T-helper 1 cell treated with Interleukin-12 subunit alpha and Interleukin-12 subunit beta and Interleukin-4 antibody, amounts not matched to agents 30 μg/mL and 1 μg/mL, for 36 hours (primary cell): ENCODE data around the gene GRIA4.

Experiments used
- H3K27ac Mint-ChIP-seq: one replicate; pipeline ENCODE4 v1.8.0; 2021; ENCODE audit warnings: mild to moderate bottlenecking, mixed read lengths
- H3K27me3 Mint-ChIP-seq: one replicate; pipeline ENCODE4 v1.8.0; 2021; ENCODE audit warnings: low read depth, mixed read lengths
- H3K36me3 Mint-ChIP-seq: one replicate; pipeline ENCODE4 v1.8.0; 2021; ENCODE audit warnings: low read depth, mixed read lengths
- H3K4me1 Mint-ChIP-seq: one replicate; pipeline ENCODE4 v1.8.0; 2021; ENCODE audit warnings: low read depth, mixed read lengths
- H3K4me3 Mint-ChIP-seq: one replicate; pipeline ENCODE4 v1.8.0; 2021; ENCODE audit warnings: mild to moderate bottlenecking, moderate library complexity, mixed read lengths
- H3K9me3 Mint-ChIP-seq: one replicate; pipeline ENCODE4 v1.8.0; 2021; ENCODE audit warnings: mixed read lengths

GRIA4 gene

DNA sequence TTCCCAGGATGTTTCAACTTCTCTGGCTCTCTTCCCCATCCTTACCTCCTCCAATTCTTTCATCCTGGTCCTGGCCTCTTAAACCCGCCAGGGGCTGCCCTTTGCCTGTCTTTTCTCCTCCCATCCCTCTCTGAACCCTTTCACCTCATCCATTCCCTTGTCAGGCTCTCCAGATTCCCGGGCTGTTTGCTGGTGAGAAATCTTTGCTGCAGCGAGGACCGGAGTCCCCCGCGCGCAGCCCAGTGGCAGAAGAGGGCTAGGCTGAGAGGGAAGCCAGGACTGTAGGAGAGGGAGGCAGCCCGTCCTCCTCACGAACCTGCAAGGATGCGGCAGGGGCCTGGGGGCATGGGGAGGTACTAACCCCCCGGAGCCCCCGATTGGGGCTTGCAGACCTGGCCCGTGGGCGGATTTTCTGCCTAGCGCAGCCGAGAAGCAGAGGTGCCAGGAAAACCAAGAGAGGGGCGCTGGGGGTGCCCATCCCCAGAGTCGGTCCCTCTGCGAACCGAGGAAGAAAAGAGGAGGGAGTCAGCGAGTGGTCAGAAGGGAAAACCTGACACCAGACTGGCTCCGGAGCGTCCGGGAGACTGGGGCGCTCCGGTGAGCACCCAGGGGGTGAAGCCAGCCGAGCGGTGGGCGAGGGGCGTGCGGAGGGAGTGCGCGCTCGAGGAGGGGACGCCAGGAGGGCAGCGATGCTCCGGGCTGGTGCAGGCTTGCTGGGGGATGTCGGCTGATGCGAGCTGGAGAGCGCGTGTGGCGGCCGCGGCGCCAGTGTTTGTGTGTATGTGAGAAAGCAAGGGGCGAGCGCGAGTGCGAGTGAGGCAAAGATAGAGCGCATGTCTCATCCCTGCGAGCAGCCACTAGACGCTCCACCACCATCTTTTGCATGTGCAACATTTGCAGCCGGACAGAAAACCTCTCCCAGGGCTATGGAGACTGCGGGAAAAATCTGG, at the start of gene GRIA4:
Gene GRIA4 (plus strand): TSS at position 242 of the 950 bp plus-strand sequence. CDS start 925 bp downstream, outside the sequence.
- no peaks in the 10 kb centered on the region for H3K9me3 Mint-ChIP-seq
- no peak within 1 kb of the TSS for H3K4me3 Mint-ChIP-seq
- H3K27ac Mint-ChIP-seq, result no peak within 1 kb of the TSS
- peaks cover 52% of the 10 kb centered on the region for H3K27me3 Mint-ChIP-seq
- no peaks in the 10 kb centered on the region for H3K36me3 Mint-ChIP-seq
- H3K4me1 Mint-ChIP-seq, result peaks cover 3% of the 10 kb centered on the region

DNA sequence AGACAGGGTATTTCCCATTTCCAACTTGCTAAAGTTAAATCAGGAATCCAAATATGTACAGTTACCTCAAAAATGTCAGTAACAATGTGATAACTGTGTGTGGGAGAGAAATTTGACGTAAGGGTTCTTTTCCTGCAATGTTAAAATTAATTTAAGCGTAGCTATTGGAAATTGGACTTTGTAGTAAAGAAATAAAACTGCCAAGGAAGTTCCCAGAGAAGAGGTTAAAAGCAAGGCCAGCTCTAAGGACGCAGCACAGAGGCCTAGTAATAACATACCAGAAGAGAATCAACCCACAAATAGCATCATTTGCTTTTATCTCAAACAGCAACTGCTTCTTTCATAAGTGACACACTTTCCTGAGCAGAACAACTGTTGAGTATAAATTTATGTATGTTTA, 36.8 kb upstream of the GRIA4 start:
- Mint-ChIP-seq H3K4me3 (no peak overlapping the region), H3K9me3 (no peaks in the 10 kb centered on the region), H3K36me3 (no peaks in the 10 kb centered on the region), H3K27me3 (no peaks in the 10 kb centered on the region), H3K4me1 (no peaks in the 10 kb centered on the region), H3K27ac (no peak overlapping the region)

DNA sequence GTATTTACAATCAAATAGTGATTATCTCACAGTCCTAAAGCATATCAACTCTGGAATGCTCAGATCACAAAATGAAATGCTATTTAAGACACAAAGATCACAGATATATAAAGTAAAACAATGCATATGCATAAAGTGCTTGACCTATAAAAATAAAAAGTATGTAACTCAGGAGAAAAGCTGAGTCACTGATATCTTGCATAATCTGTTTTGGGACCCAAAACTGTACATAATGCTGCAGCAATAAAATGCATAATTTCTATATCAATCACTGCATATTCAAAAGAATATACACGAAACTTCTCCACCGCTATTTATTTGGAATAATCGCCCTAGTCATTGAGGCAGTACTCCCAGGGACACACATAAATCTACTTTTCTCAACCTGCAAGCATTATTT, 34.9 kb upstream of the GRIA4 start:
- Mint-ChIP-seq H3K4me3 (no peak overlapping the region), H3K27me3 (no peaks in the 10 kb centered on the region), H3K9me3 (no peaks in the 10 kb centered on the region), H3K36me3 (no peaks in the 10 kb centered on the region), H3K27ac (no peak overlapping the region), H3K4me1 (no peaks in the 10 kb centered on the region)

DNA sequence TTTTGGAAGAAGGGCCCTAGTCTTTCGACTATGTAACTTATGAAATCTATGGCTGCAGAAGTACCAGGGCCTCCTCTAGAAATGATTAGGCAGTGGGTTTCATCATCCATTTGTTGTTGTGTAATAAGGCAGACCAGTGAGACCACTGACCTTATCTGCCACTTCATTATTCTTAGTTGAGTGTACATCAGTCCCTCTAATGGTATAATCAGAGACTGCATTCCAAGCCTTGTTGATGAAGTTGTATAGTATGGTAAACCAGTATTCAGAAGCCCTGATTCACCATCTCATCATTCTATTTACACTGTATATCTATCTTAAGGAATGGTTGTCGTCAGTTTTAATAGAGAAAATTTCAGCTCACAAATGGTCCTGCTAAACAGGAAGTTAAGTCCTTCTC, 32.2 kb upstream of the GRIA4 start:
- Mint-ChIP-seq H3K4me3 (no peak overlapping the region), H3K4me1 (no peaks in the 10 kb centered on the region), H3K27me3 (no peaks in the 10 kb centered on the region), H3K9me3 (no peaks in the 10 kb centered on the region), H3K27ac (no peak overlapping the region), H3K36me3 (no peaks in the 10 kb centered on the region)

GRCh38 chr11:105579111-105579510, 30.8 kb upstream of the GRIA4 start:
- Mint-ChIP-seq H3K27me3 (no peaks in the 10 kb centered on the region), H3K4me3 (no peak overlapping the region), H3K36me3 (no peaks in the 10 kb centered on the region), H3K27ac (no peak overlapping the region), H3K9me3 (no peaks in the 10 kb centered on the region), H3K4me1 (no peaks in the 10 kb centered on the region)

DNA sequence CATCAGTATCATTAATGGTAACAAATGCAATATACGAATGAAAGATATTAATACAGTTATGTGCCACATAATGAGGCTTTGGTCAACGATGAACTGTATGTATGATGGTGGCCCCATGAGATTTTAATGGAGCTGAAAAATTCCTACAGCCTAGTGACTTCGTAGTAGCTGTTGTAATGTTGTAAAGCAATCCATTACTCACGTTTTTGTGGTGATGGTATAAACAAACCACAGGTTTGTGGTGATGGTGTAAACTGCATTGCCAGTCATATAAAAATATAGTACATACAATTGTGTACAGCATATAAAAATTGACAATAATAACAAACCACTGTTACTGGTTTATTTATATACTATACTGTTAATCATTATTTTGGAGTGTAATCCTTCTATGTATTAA, 27.4 kb upstream of the GRIA4 start:
- Mint-ChIP-seq H3K9me3 (no peaks in the 10 kb centered on the region), H3K36me3 (no peaks in the 10 kb centered on the region), H3K4me3 (no peak overlapping the region), H3K27ac (no peak overlapping the region), H3K27me3 (no peaks in the 10 kb centered on the region), H3K4me1 (no peaks in the 10 kb centered on the region)

DNA sequence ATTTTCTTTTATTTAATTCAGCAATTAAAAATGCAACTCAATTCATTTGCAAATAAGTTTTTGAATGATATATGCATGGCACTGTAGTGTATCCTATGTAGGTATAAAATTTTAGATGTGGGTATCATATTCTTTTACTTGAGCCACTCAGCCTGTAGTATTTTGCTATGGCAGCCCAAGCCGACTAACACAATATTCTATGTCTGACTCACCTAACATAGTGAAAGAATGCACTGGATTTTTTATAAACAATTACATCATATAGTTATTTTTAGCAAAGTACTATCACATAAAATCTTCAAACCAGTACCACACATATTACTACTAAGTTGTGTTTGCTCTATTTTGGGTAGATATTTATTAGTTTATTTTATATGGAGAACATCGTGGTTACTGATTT, 21.9 kb upstream of the GRIA4 start:
- Mint-ChIP-seq H3K27me3 (no peaks in the 10 kb centered on the region), H3K4me1 (no peaks in the 10 kb centered on the region), H3K36me3 (no peaks in the 10 kb centered on the region), H3K27ac (no peak overlapping the region), H3K9me3 (no peaks in the 10 kb centered on the region), H3K4me3 (no peak overlapping the region)

DNA sequence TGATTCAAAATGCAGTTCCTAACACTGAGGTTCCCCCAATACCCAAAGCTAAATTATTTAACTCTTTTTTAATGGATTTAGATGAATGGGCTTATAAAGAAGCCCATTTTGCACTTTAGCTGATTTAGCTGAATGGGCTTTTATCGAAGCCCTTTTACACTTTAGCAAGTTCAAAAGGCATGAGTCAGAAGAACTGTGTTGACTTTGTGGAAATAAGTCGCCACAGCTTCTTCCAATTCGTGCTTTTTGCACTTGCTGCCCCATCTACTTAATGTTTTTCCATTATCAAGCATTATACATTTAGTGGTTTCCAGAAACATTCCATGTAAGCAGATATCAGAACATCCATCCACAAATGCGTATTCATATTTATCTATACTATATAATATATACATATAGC, 20.5 kb upstream of the GRIA4 start:
- H3K27me3 Mint-ChIP-seq, result no peaks in the 10 kb centered on the region
- no peak overlapping the region for H3K4me3 Mint-ChIP-seq
- no peaks in the 10 kb centered on the region for H3K9me3 Mint-ChIP-seq
- no peaks in the 10 kb centered on the region for H3K4me1 Mint-ChIP-seq
- H3K27ac Mint-ChIP-seq, result no peak overlapping the region
- H3K36me3 Mint-ChIP-seq, result no peaks in the 10 kb centered on the region

DNA sequence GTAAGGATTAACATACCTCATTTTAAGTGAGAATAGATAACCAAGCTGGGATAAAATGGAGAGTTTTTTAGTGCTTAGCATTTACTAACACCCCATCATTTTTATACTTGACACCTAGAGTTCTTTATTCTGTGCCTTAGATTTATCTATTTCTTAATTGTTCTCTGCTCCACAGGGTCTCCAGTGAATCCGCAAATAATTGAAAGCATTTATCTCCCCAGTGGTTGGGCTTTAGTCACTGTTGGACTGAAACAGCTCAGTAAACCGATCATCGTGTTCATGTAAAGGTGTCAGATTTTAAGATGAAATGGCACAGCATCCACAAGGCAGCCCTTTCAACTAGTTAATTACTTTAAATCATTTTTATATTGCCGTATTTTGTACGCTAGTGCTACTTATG, 17.8 kb upstream of the GRIA4 start:
- H3K4me1 Mint-ChIP-seq, result no peaks in the 10 kb centered on the region
- H3K4me3 Mint-ChIP-seq, result no peak overlapping the region
- no peaks in the 10 kb centered on the region for H3K9me3 Mint-ChIP-seq
- H3K27me3 Mint-ChIP-seq, result no peaks in the 10 kb centered on the region
- H3K27ac Mint-ChIP-seq, result no peak overlapping the region
- H3K36me3 Mint-ChIP-seq, result no peaks in the 10 kb centered on the region

GRCh38 chr11:105598371-105598770, 11.5 kb upstream of the GRIA4 start:
- Mint-ChIP-seq H3K27ac (no peak overlapping the region), H3K9me3 (no peaks in the 10 kb centered on the region), H3K27me3 (no peaks in the 10 kb centered on the region), H3K36me3 (no peaks in the 10 kb centered on the region), H3K4me1 (no peaks in the 10 kb centered on the region), H3K4me3 (no peak overlapping the region)

DNA sequence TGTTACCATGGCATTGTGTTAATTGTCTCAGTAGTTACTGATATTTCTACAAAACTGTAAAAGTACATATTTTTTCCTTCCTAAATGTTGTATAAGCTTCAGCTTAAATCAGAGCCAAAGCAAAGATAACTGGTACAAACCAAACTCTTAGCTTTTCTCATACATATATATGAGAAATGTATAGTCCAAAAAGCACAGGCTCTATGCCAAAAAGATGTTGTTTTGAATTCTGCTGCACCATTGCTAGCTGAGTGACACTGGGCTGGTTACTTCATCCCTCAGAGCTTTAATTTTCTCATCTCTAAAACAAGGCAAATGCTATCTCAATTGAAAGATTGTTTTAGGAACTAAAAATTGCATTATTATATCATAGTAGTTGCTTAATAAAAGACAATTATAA, 6.7 kb upstream of the GRIA4 start:
- Mint-ChIP-seq H3K4me1 (no peaks in the 10 kb centered on the region), H3K9me3 (no peaks in the 10 kb centered on the region), H3K27me3 (peaks cover 1% of the 10 kb centered on the region), H3K36me3 (no peaks in the 10 kb centered on the region), H3K4me3 (no peak overlapping the region), H3K27ac (no peak overlapping the region)

DNA sequence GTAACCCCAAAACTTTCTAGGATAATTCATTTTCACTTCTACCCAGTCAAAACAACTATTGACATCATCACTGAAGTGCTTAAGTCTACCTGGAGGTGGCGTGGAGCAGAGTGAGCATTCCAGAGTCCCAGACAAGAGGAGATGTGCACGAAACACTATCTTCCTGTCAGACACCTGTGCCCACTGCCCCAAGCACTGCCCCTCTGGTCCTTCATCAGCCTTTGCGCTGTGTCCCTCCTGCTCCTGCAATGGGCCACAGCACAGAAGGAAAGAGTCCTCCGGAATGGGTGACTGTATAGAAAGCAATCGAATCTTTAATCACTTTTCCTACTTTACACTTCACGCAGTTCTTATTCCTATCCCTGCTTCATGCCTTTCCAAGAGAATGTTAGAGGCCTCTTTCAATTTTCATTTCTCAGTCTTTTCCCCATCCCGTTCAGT, 512 bp upstream of the GRIA4 start:
- Mint-ChIP-seq H3K9me3 (no peaks in the 10 kb centered on the region), H3K4me3 (no peak overlapping the region), H3K36me3 (no peaks in the 10 kb centered on the region), H3K4me1 (peaks cover 3% of the 10 kb centered on the region), H3K27ac (no peak overlapping the region), H3K27me3 (peaks cover 52% of the 10 kb centered on the region)

GRCh38 chr11:105610871-105611571, 1.1 kb downstream of the GRIA4 start:
- Mint-ChIP-seq H3K27me3 (peaks cover 52% of the 10 kb centered on the region), H3K4me1 (peaks cover 3% of the 10 kb centered on the region), H3K36me3 (no peaks in the 10 kb centered on the region), H3K9me3 (no peaks in the 10 kb centered on the region), H3K4me3 (no peak overlapping the region), H3K27ac (no peak overlapping the region)

DNA sequence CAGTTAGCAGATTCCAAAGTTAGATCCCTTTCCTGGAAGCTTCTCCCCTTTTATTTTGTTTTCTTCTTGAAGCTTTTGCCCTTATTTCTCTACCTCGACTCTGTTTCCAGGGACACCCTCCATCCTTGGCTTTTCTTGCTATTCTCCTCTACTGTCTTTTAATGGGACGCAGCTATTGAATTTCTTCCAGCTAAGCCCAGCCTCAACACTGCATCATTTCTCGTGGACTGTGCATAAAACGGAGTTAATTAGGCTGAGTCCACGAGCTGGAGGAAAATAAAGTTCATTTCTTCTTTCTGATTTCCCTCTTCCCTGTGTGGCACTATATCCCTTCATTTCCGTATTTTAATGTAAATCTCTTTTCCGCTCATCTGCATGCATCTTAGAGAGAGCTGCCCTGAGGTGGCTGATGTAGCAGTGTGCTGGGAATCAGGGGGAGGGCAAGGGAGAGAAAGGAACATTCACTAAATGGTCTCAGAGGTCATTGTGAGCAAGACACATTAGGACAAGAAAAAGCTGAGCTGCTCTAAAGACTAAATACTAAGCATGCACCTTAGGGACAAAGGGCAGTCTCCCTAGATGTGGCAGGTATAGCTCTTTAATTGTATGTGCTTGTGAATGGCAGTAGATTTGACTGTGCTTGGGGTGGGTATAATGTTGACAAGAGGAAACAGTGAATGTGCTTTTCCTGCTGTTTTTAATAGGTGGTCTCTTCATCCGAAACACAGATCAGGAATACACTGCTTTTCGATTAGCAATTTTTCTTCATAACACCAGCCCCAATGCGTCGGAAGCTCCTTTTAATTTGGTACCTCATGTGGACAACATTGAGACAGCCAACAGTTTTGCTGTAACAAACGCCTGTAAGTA, 1.9 kb downstream of the GRIA4 start:
- Mint-ChIP-seq H3K27me3 (peaks cover 52% of the 10 kb centered on the region), H3K4me3 (no peak overlapping the region), H3K9me3 (no peaks in the 10 kb centered on the region), H3K36me3 (no peaks in the 10 kb centered on the region), H3K4me1 (peaks cover 3% of the 10 kb centered on the region), H3K27ac (no peak overlapping the region)
